ENCODE data around the gene PRSS38. TPM values are rescaled to one million over a fixed set of nuclear protein-coding genes. Genes with fewer than 3 reads are reported as not detected.

Gene PRSS38
- not detected for total RNA-seq

DNA sequence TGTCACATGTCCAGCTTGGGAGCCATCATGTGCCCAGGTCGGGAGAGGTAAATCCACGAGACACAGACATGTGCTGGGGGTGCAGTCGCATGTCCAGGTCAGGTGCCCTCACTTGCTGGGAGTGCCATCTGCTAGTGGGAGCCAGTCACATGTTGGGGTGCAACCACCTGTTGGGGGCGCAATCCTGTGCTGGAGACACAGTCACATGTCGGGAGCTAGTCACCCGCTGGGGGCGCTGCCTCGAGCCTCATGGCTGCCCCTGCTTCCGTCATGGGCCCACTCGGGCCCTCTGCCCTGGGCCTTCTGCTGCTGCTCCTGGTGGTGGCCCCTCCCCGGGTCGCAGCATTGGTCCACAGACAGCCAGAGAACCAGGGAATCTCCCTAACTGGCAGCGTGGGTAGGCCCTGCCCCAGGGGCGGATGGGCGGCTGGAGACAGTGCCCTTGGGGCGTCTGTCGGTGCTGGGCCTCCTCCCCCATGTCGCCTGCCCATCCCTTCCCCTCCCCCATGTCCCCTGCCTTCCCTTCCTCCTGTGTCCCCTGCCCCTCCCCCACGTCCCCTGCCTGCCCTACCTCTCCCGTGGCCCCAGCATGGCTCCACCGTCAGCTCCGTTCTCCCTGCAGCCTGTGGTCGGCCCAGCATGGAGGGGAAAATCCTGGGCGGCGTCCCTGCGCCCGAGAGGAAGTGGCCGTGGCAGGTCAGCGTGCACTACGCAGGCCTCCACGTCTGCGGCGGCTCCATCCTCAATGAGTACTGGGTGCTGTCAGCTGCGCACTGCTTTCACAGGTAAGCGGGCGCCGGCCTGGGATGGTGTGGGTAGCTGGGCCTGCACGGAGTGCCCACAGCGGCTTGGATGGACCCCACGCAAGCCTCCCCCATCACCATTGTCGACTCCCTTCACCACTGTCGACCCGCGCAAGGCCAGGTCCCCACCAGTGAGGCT, at the start of gene PRSS38:
Gene PRSS38, plus strand, starts transcription at position 208 of the 942 bp plus-strand sequence. Its CDS starts 42 bp downstream, at position 250.

Other genes with a start within 250 kb of the PRSS38 start
- 10 to 100 TPM; 17.6 to 18.2 TPM for gene JMJD4, start 80.4 kb upstream of the PRSS38 start, total RNA-seq
- gene SNAP47, start 80.2 kb upstream of the PRSS38 start, total RNA-seq: 10 to 100 TPM; 30.2 to 31.1 TPM
- gene WNT9A, start 132.3 kb downstream of the PRSS38 start, total RNA-seq: under 1 TPM; 0.12 to 0.33 TPM
- not detected for gene WNT3A, start 191.3 kb downstream of the PRSS38 start, total RNA-seq